ENCODE data around the gene IRAK2. TPM values are rescaled to one million over a fixed set of nuclear protein-coding genes. Genes with fewer than 3 reads are reported as not detected.

Gene IRAK2
- total and polyA plus RNA-seq, 2 of the 8 experiments (the other 6 are each of a cell fraction or from before 2014, with no cell fraction given): 1.5 TPM

DNA sequence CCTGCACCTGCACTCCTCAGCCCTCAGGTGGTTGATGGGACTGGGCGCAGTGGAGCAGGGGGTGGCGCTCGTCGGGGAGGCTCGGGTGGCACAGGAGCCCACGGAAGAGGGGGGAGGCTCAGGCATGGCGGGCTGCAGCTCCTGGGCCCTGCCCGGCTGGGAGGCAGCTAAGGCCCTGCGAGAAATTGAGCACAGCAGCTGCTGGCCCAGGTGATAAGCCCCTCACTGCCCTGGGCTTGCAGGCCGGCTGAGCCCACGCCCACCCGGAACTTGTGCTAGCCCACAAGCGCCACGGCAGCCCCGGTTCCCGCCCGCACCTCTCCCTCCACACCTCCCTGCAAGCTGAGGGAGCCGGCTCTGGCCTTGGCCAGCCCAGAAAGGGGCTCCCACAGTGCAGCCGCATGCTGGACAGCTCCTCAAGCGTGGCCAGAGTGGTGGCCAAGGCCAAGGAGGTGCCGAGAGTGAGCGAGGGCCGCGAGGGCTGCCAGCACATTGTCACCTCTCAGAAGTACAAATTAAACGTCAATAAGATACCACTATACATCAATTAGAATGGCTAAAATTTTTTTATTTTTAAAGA, 28.2 kb upstream of the IRAK2 start:
- Histone ChIP-seq H4K8ac (ENCODE audit: extremely low read depth, insufficient read depth, low read length) (no peak overlapping the region), H3K27ac (ENCODE audit: low read depth, low read length) (no peak overlapping the region), H4K20me1 (replicated peaks in 1 of 2; ENCODE audit: control insufficient read depth in 1 of 2, insufficient read depth in 2 of 2, low read length in 2 of 2) (no peaks in the 10 kb centered on the region), H3K4me3 (ENCODE audit: extremely low read depth in 1 of 4, insufficient read depth in 2 of 4, low read depth in 3 of 4, low read length in 4 of 4) (no peak overlapping the region), H3K4me1 (replicated peaks in 1 of 4; ENCODE audit: control insufficient read depth in 3 of 4, insufficient read depth in 4 of 4, low read length in 3 of 4) (no peaks in the 10 kb centered on the region), H4K5ac (ENCODE audit: insufficient read length, low read depth, low read length) (no peak overlapping the region), H3K18ac (ENCODE audit: extremely low read depth, low read length) (no peak overlapping the region), H3K27me3 (replicated peaks in 1 of 4; ENCODE audit: control insufficient read depth in 3 of 4, extremely low read depth in 1 of 4, insufficient read depth in 3 of 4, low read length in 3 of 4) (no peaks in the 10 kb centered on the region), H2BK5ac (ENCODE audit: low read depth, low read length) (no peak overlapping the region), H2AFZ (ENCODE audit: low read length) (no peak overlapping the region), H3K23ac (ENCODE audit: insufficient read length) (no peak overlapping the region), H2BK20ac (ENCODE audit: low read length) (no peak overlapping the region), H3K4me2 (ENCODE audit: insufficient read depth in 1 of 2, low read depth in 2 of 2, low read length in 2 of 2) (no peak overlapping the region), H4K91ac (replicated peaks; ENCODE audit: insufficient read length, low read length) (no peak overlapping the region), H2AK5ac (ENCODE audit: low read depth, low read length) (no peak overlapping the region), H3K36me3 (ENCODE audit: control insufficient read depth in 2 of 4, insufficient read depth in 4 of 4, low read length in 3 of 4) (no peaks in the 10 kb centered on the region), H2BK15ac (ENCODE audit: low read length) (no peak overlapping the region), H3K9me3 (ENCODE audit: insufficient read depth in 2 of 2, low read depth in 1 of 2, low read length in 1 of 2) (peaks cover 0 to 7% of the 10 kb centered on the region in 2 experiments; a peak in 1 of 4 replicates), H3K79me1 (ENCODE audit: low read depth, low read length) (no peaks in the 10 kb centered on the region), H3K79me2 (ENCODE audit: control insufficient read depth in 1 of 2, insufficient read depth in 2 of 2, low read length in 2 of 2) (no peaks in the 10 kb centered on the region), H3K56ac (replicated peaks; ENCODE audit: insufficient read length, low read depth, low read length) (no peak overlapping the region), H2BK120ac (replicated peaks; ENCODE audit: low read depth, low read length) (no peak overlapping the region), H3K9ac (replicated peaks in 1 of 4; ENCODE audit: extremely low read depth in 1 of 4, low read depth in 3 of 4, low read length in 3 of 4) (no peak overlapping the region), H3K4ac (replicated peaks; ENCODE audit: insufficient read length, low read depth, low read length) (no peak overlapping the region), H3K23me2 (ENCODE audit: low read depth, low read length) (no peaks in the 10 kb centered on the region), H3K14ac (ENCODE audit: insufficient read length) (no peak overlapping the region), H2BK12ac (ENCODE audit: low read depth, low read length) (no peak overlapping the region)
- TF ChIP-seq HDAC6 (IDR thresholded peaks at IDR 0.05; ENCODE audit: low read depth, low read length): no peak
- no peak for TF ChIP-seq RNF2 (IDR thresholded peaks at IDR 0.05; ENCODE audit: borderline replicate concordance, low read depth, low read length, missing control alignments, poor library complexity, severe bottlenecking)
- TF ChIP-seq SP1 (IDR thresholded peaks at IDR 0.05; ENCODE audit: low read depth, low read length): no peak
- FAIRE-seq (no peak), DNase-seq (ENCODE audit: low read depth in 1 of 2, low spot score in 2 of 2) (no peak)
- POLR2A ChIA-PET (ENCODE audit: partially characterized antibody): interaction anchor here (1.1 to 1.9 kb wide), 3 partner anchors 13 to 184 kb away, joined by 3 to 5 read pairs (median 4); partner anchors contain the start of gene SEC13
- 94% methylated on average over 25 of the region's 25 CpGs; no CpG with 5 or more reads in 1 of the 2 experiments for WGBS, 2 experiments (ENCODE audit: extremely low coverage in 1 of 2, insufficient coverage in 1 of 2, insufficient read length in 1 of 2, insufficient replicate concordance in 2 of 2, low coverage in 1 of 2, low lambda C conversion rate in 2 of 2, missing lambda C conversion rate in 1 of 2)
- CTCF ChIA-PET (ENCODE audit: partially characterized antibody): interaction anchor here (0.8 to 1.6 kb wide), 4 partner anchors 9 to 144 kb away, joined by 3 to 4 read pairs (median 3); no protein-coding TSS in a partner anchor

Measured in H1 (cell line).